AG08396 (cell line): ENCODE measurements around the gene GPR119.
"Not testable (repeated sequence)": the region's sequence is repeated elsewhere in the genome, so short reads cannot be mapped to it uniquely, and the experiment has no call there.

ENCODE experiments used
- DNase-seq: peaks from one replicate; pipeline ENCODE4 v3.0.0; 2012; ENCODE audit warnings: low spot score, mixed read lengths

The GPR119 gene

GRCh38 chrX:130339408-130340222 lies 45.9 kb downstream of the GPR119 start, which contains the start of gene SLC25A14:
Gene SLC25A14, plus strand, starts transcription at chrX:130339919. Its CDS starts 360 bp downstream, at chrX:130340279.
- peak; percentile 76 for DNase-seq

GRCh38 chrX:130338869-130339268 lies 46.6 kb downstream of the GPR119 start:
- not testable (repeated sequence) for DNase-seq

GRCh38 chrX:130336531-130336930 lies 48.9 kb downstream of the GPR119 start:
- no peak for DNase-seq
